ENCODE measurements around the gene ZFP1. TPM values are rescaled to one million over a fixed set of nuclear protein-coding genes. Genes with fewer than 3 reads are reported as not detected.

The ZFP1 gene
- total and polyA plus RNA-seq, 2 experiments from 2014 or later = 9.4 to 14.4 TPM

DNA sequence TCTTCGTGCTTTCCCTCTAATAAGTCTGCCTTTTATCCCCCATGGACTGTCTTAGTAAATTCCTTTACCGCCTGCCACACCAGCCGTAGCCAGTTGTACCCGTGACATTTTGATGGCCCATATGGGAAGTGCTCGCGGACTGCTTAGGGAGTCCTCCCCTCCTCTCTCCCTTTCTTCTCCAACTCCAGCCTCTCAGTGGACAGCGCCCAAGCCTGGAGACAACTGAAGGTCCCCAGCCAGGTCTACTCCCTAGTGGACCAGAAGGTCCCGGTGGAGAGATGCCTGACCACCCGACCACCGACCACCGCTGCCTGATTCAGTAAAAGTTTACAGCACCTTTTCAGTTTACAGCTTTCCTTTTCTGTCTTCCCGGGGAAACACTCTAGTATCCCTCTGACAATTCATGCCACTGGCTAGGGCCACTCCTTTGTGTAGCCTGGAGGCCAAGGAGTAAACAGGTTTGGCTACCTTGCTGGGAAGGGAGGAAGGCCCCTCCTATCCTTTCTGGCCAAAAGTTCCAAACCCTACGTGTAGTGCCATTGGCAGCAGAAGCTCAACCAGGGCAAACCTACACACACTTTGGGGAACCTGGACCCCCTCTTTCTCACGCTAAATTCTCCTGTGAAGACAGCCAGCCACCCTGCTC, 40.6 kb downstream of the ZFP1 start:
- no peak for DNase-seq (ENCODE audit: low spot score)
- no peaks in the 10 kb centered on the region for H3K4me1 ChIP-seq (ENCODE audit: insufficient read depth)
- no peaks in the 10 kb centered on the region for H3K36me3 ChIP-seq (replicated peaks; ENCODE audit: insufficient read depth, low read depth)
- no peak overlapping the region for H3K27ac ChIP-seq
- TF ChIP-seq EZH2 (IDR thresholded peaks at IDR 0.05; ENCODE audit: borderline replicate concordance) (no peak), EZH2phosphoT487 (IDR thresholded peaks at IDR 0.05; ENCODE audit: low read depth, severe bottlenecking, unreplicated experiment) (no peak)
- TF ChIP-seq, protein P1, sequence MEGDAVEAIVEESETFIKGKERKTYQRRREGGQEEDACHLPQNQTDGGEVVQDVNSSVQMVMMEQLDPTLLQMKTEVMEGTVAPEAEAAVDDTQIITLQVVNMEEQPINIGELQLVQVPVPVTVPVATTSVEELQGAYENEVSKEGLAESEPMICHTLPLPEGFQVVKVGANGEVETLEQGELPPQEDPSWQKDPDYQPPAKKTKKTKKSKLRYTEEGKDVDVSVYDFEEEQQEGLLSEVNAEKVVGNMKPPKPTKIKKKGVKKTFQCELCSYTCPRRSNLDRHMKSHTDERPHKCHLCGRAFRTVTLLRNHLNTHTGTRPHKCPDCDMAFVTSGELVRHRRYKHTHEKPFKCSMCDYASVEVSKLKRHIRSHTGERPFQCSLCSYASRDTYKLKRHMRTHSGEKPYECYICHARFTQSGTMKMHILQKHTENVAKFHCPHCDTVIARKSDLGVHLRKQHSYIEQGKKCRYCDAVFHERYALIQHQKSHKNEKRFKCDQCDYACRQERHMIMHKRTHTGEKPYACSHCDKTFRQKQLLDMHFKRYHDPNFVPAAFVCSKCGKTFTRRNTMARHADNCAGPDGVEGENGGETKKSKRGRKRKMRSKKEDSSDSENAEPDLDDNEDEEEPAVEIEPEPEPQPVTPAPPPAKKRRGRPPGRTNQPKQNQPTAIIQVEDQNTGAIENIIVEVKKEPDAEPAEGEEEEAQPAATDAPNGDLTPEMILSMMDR (IDR thresholded peaks at IDR 0.05; ENCODE audit: poor library complexity) = no peak
- 82% methylated on average over 14 of the region's 14 CpGs for WGBS (ENCODE audit: low lambda C conversion rate, missing lambda C conversion rate)
- no peak overlapping the region for H2AFZ ChIP-seq
- H3K27me3 ChIP-seq = no peaks in the 10 kb centered on the region
- no peak overlapping the region for H3K4me2 ChIP-seq
- no peaks in the 10 kb centered on the region for H3K9me2 ChIP-seq (replicated peaks; ENCODE audit: insufficient read depth)
- H3K9me3 ChIP-seq (ENCODE audit: low read depth) = no peaks in the 10 kb centered on the region
- no peak overlapping the region for H3K4me3 ChIP-seq
- no peaks in the 10 kb centered on the region for H3K79me2 ChIP-seq
- H4K20me1 ChIP-seq (ENCODE audit: insufficient read depth, poor library complexity, severe bottlenecking) = no peaks in the 10 kb centered on the region

- no peak overlapping the region for H3K4me2 ChIP-seq
- no peaks in the 10 kb centered on the region for H4K20me1 ChIP-seq (ENCODE audit: insufficient read depth, poor library complexity, severe bottlenecking)
- H3K27me3 ChIP-seq = no peaks in the 10 kb centered on the region
- no peak overlapping the region for H3K27ac ChIP-seq
- TF ChIP-seq EZH2 (IDR thresholded peaks at IDR 0.05; ENCODE audit: borderline replicate concordance) (no peak), EZH2phosphoT487 (IDR thresholded peaks at IDR 0.05; ENCODE audit: low read depth, severe bottlenecking, unreplicated experiment) (no peak)
- TF ChIP-seq, protein P1 (IDR thresholded peaks at IDR 0.05; ENCODE audit: poor library complexity) = no peak
- WGBS (ENCODE audit: low lambda C conversion rate, missing lambda C conversion rate) = 92% methylated on average over 8 of the region's 8 CpGs
- H3K9me2 ChIP-seq (replicated peaks; ENCODE audit: insufficient read depth) = no peaks in the 10 kb centered on the region
- no peaks in the 10 kb centered on the region for H3K9me3 ChIP-seq (ENCODE audit: low read depth)
- H3K36me3 ChIP-seq (replicated peaks; ENCODE audit: insufficient read depth, low read depth) = no peaks in the 10 kb centered on the region
- H3K79me2 ChIP-seq = no peaks in the 10 kb centered on the region
- H3K4me1 ChIP-seq (ENCODE audit: insufficient read depth) = no peaks in the 10 kb centered on the region
- no peak overlapping the region for H3K4me3 ChIP-seq
- no peak for DNase-seq (ENCODE audit: low spot score)
- no peak overlapping the region for H2AFZ ChIP-seq
Measured at GRCh38 chr16:75189638-75190245, 41.4 kb downstream of the ZFP1 start.

DNA sequence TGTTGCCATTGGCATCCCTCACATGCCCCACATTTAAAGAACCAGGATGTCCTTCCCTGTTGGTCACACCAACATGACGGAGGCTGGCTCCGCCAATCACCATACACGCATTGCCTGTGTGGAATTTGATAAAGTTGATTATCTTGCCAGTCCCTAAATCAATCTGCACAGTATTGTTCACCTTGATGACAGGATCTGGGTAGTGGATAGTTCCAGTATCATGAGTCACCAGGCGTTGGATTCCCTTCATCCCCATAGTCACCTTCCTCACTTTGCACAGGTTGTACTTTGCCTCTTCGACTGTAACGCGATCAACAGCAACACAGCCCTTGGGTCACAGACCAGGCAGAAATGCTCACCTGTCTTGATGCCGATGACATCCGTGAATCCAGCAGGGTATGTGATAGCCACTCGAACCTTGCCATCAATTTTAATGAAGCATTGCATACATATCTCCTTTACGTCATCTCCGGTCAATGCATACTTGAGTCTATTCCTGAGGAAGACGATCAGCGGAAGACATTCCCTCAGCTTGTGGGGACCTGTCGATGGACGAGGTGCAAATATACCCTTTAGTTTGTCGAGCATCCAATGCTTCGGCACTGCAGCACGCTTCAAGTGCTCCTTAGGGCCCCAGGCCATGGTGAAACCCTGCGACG, 44.4 kb downstream of the ZFP1 start:
- Histone ChIP-seq H3K9me3 (ENCODE audit: low read depth) (no peaks in the 10 kb centered on the region), H2AFZ (no peak overlapping the region), H3K79me2 (no peaks in the 10 kb centered on the region), H3K9me2 (replicated peaks; ENCODE audit: insufficient read depth) (no peaks in the 10 kb centered on the region), H3K27ac (no peak overlapping the region), H3K36me3 (replicated peaks; ENCODE audit: insufficient read depth, low read depth) (no peaks in the 10 kb centered on the region), H3K4me1 (ENCODE audit: insufficient read depth) (peaks cover under 1% of the 10 kb centered on the region), H3K27me3 (no peaks in the 10 kb centered on the region), H3K4me2 (no peak overlapping the region), H3K4me3 (no peak overlapping the region), H4K20me1 (ENCODE audit: insufficient read depth, poor library complexity, severe bottlenecking) (no peaks in the 10 kb centered on the region)
- TF ChIP-seq, protein P1 (IDR thresholded peaks at IDR 0.05; ENCODE audit: poor library complexity) = no peak
- TF ChIP-seq EZH2 (IDR thresholded peaks at IDR 0.05; ENCODE audit: borderline replicate concordance) (no peak), EZH2phosphoT487 (IDR thresholded peaks at IDR 0.05; ENCODE audit: low read depth, severe bottlenecking, unreplicated experiment) (no peak)
- WGBS (ENCODE audit: low lambda C conversion rate, missing lambda C conversion rate) = 79% methylated on average over 21 of the region's 21 CpGs
- no peak for DNase-seq (ENCODE audit: low spot score)
